SU-DHL-6 (cell line): Measurements from ENCODE around the gene GATD1.

Experiments used
- CTCF ChIP-seq: fragments of 200-600 bp; sonication (generic); IDR thresholded peaks from one replicate; pipeline ENCODE4 v1.5.1; 2017; ENCODE audit warnings: antibody characterized with exemption, mild to moderate bottlenecking, low read length, moderate library complexity; ENCODE audit not compliant: insufficient read depth, poor library complexity, severe bottlenecking
- EZH2phosphoT487 ChIP-seq: fragments of 200-600 bp; sonication (generic), shearing (Covaris generic); conservative IDR thresholded peaks from 2 replicates; pipeline ENCODE4 v1.6.1; 2018; ENCODE audit warnings: mild to moderate bottlenecking, antibody characterized with exemption, low read length, moderate library complexity, mixed read lengths

- TF ChIP-seq CTCF (no peak), EZH2phosphoT487 (no peak)
Measured at GRCh38 chr11:819129-819931, 42.0 kb upstream of the GATD1 start.
